HepG2 (cell line): ENCODE data around the gene TUBB4A. TPM values are rescaled to one million over a fixed set of nuclear protein-coding genes. Genes with fewer than 3 reads are reported as not detected.

Experiments
- ARNTL ChIP-seq: sonication (generic); formaldehyde crosslinking; IDR thresholded peaks from 2 replicates; pipeline ENCODE4 v1.4.0; 2020; ENCODE audit warnings: mild to moderate bottlenecking, missing genetic modification reagents
- DMAP1 ChIP-seq: IDR thresholded peaks from 2 replicates; pipeline ENCODE4 v1.6.1; 2016
- ETV6 ChIP-seq: sonication (generic); formaldehyde crosslinking; conservative IDR thresholded peaks from 2 replicates; pipeline ENCODE4 v1.4.0; 2020; ENCODE audit warnings: missing genetic modification reagents
- MXI1 ChIP-seq: IDR thresholded peaks from 3 replicates; pipeline ENCODE4 v1.6.1; 2012; ENCODE audit warnings: low read depth, low read length, inconsistent platforms, borderline replicate concordance
- RAD51 ChIP-seq: fragments of 450-650 bp; IDR thresholded peaks from 2 replicates; pipeline ENCODE4 v1.6.1; 2016; ENCODE audit warnings: borderline replicate concordance
- SP4 ChIP-seq: sonication (generic); formaldehyde crosslinking; IDR thresholded peaks from 2 replicates; pipeline ENCODE4 v1.8.1; 2023; ENCODE audit warnings: mild to moderate bottlenecking, missing genetic modification reagents
- ZFP37 ChIP-seq: sonication (generic); formaldehyde crosslinking; IDR thresholded peaks from 2 replicates; pipeline ENCODE4 v1.4.0; 2020; ENCODE audit warnings: missing genetic modification reagents, borderline replicate concordance
- ZNF10 ChIP-seq: sonication (generic); formaldehyde crosslinking; IDR thresholded peaks from 2 replicates; pipeline ENCODE4 v1.4.0; 2020; ENCODE audit warnings: mild to moderate bottlenecking, low read depth, missing genetic modification reagents, borderline replicate concordance
- ZNF143 ChIP-seq: sonication (generic); formaldehyde crosslinking; IDR thresholded peaks from 2 replicates; pipeline ENCODE4 v1.4.0; 2020; ENCODE audit warnings: missing genetic modification reagents
- ZNF263 ChIP-seq: sonication (generic); formaldehyde crosslinking; IDR thresholded peaks from 2 replicates; pipeline ENCODE4 v1.4.0; 2020; ENCODE audit warnings: missing genetic modification reagents
- ZNF468 ChIP-seq: sonication (generic); formaldehyde crosslinking; IDR thresholded peaks from 2 replicates; pipeline ENCODE4 v1.8.0; 2022; ENCODE audit warnings: mild to moderate bottlenecking, moderate library complexity, missing genetic modification reagents
- ZSCAN9 ChIP-seq: IDR thresholded peaks from 2 replicates; pipeline ENCODE4 v1.6.1; 2016; ENCODE audit warnings: borderline replicate concordance
- polyA plus RNA-seq, 8 experiments: library from polyadenylated mRNA; depleted of rRNA in 3 of 8; stranded (reverse) in 7 of 8; unstranded in 1 of 8; fragments of >200 nt; fragmentation: Illumina TruSeq in 4 of 8; extraction: Trizol in 4 of 8; gene quantifications; 2 replicates each; pipeline versions ENCODE4 v1.2.1 to v1.2.3, GENCODE V29; 2011 to 2016; ENCODE audit warnings: low read depth in 4 of 8, missing spikeins in 1 of 8, mixed read lengths in 1 of 8; ENCODE audit not compliant: insufficient read depth in 1 of 8
- total RNA-seq, 5 experiments: library from RNA; depleted of rRNA; stranded (reverse); fragments of >200 nt; fragmentation: Illumina TruSeq; extraction: Trizol; gene quantifications; 2 replicates each; pipeline ENCODE4 v1.2.3, GENCODE V29; 2016; ENCODE audit warnings: low read depth in 1 of 5
- TF ChIP-seq, protein P1 (sequence below): sonication (generic); formaldehyde crosslinking; IDR thresholded peaks from 2 replicates; pipeline ENCODE4 v1.4.0; 2020; ENCODE audit warnings: missing genetic modification reagents, borderline replicate concordance
- TF ChIP-seq, protein P2 (sequence below), 2 experiments: sonication (generic) in 1 of 2; formaldehyde crosslinking in 1 of 2; IDR thresholded peaks; 2 replicates each; pipeline versions ENCODE4 v1.5.1 to v1.6.1; 2011 to 2020; ENCODE audit warnings: borderline replicate concordance in 1 of 2, low read depth in 1 of 2, low read length in 1 of 2, mild to moderate bottlenecking in 1 of 2, missing genetic modification reagents in 1 of 2, moderate library complexity in 1 of 2
- TF ChIP-seq, protein P3 (sequence below): sonication (generic); formaldehyde crosslinking; IDR thresholded peaks from 2 replicates; pipeline ENCODE4 v1.5.0; 2020; ENCODE audit warnings: mild to moderate bottlenecking, low read depth, missing genetic modification reagents, borderline replicate concordance
- TF ChIP-seq, protein P4 (sequence below): sonication (generic); formaldehyde crosslinking; IDR thresholded peaks from 2 replicates; pipeline ENCODE4 v1.8.1; 2023; ENCODE audit warnings: mild to moderate bottlenecking, missing genetic modification reagents
- TF ChIP-seq, protein P5 (sequence below): sonication (generic); formaldehyde crosslinking; IDR thresholded peaks from 2 replicates; pipeline ENCODE4 v1.9.0; 2021; ENCODE audit warnings: missing genetic modification reagents, mild to moderate bottlenecking, borderline replicate concordance
- TF ChIP-seq, protein P6 (sequence below): sonication (generic); formaldehyde crosslinking; IDR thresholded peaks from 2 replicates; pipeline ENCODE4 v1.4.0; 2020; ENCODE audit warnings: mild to moderate bottlenecking, missing genetic modification reagents

TUBB4A gene
- total and polyA plus RNA-seq, 2 of the 13 experiments (the other 11 are each of a cell fraction or from before 2014, with no cell fraction given), result not detected

DNA sequence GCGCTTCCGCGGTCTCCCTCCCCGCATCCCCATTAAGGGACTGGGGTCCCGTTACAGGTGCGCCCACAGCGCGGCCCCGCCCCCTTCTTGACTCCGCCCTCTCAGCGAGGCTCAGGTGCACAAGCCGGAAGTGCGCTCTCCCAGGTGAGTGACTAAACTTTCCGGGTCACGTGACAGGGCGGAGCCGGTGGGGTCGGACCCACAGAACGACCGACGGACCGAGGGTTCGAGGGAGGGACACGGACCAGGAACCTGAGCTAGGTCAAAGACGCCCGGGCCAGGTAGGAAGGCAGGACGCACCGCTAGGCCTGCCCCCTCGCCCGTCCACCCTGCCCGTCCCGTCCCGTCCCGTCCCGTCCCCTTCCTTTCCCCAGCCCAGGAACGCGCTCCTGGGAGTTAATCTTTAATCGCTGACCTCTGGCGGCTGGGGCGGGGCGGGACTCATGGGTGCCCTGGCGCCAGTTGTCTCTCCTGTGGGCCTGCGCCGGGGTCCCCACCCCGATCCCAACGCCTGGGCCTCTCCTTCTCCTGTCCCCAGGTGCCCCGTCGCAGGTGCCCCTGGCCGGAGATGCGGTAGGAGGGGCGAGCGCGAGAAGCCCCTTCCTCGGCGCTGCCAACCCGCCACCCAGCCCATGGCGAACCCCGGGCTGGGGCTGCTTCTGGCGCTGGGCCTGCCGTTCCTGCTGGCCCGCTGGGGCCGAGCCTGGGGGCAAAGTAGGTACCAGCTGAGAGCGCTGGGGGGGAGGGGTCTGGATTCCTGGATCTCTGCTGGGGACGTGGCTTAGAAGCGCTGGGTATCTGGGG lies 37.8 kb downstream of the TUBB4A start, which contains the start of gene CRB3 (continued):
- no peak for TF ChIP-seq ZNF143 (CRISPR knock-in tag)
- no peak for TF ChIP-seq ZNF468 (CRISPR knock-in tag)
- TF ChIP-seq, protein P1, sequence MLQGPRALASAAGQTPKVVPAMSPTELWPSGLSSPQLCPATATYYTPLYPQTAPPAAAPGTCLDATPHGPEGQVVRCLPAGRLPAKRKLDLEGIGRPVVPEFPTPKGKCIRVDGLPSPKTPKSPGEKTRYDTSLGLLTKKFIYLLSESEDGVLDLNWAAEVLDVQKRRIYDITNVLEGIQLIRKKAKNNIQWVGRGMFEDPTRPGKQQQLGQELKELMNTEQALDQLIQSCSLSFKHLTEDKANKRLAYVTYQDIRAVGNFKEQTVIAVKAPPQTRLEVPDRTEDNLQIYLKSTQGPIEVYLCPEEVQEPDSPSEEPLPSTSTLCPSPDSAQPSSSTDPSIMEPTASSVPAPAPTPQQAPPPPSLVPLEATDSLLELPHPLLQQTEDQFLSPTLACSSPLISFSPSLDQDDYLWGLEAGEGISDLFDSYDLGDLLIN (CRISPR knock-in tag), result no peak
- no peak for TF ChIP-seq ETV6 (CRISPR knock-in tag)
- TF ChIP-seq, protein P2, sequence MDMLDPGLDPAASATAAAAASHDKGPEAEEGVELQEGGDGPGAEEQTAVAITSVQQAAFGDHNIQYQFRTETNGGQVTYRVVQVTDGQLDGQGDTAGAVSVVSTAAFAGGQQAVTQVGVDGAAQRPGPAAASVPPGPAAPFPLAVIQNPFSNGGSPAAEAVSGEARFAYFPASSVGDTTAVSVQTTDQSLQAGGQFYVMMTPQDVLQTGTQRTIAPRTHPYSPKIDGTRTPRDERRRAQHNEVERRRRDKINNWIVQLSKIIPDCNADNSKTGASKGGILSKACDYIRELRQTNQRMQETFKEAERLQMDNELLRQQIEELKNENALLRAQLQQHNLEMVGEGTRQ (IDR thresholded peaks at IDR 0.05; ENCODE audit: low read depth, low read length), result peak; percentile 89
- TF ChIP-seq, protein P2 (CRISPR knock-in tag; IDR thresholded peaks at IDR 0.05; ENCODE audit: borderline replicate concordance), result peak; percentile 92; the same call in 1 of the 2 replicates
- TF ChIP-seq, protein P3, sequence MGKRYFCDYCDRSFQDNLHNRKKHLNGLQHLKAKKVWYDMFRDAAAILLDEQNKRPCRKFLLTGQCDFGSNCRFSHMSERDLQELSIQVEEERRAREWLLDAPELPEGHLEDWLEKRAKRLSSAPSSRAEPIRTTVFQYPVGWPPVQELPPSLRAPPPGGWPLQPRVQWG, result no peak
- TF ChIP-seq, protein P4, sequence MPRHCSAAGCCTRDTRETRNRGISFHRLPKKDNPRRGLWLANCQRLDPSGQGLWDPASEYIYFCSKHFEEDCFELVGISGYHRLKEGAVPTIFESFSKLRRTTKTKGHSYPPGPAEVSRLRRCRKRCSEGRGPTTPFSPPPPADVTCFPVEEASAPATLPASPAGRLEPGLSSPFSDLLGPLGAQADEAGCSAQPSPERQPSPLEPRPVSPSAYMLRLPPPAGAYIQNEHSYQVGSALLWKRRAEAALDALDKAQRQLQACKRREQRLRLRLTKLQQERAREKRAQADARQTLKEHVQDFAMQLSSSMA (CRISPR knock-in tag), result no peak
- TF ChIP-seq SP4, result peak; percentile 75; the same call in 1 of the 2 replicates
- TF ChIP-seq, protein P5, sequence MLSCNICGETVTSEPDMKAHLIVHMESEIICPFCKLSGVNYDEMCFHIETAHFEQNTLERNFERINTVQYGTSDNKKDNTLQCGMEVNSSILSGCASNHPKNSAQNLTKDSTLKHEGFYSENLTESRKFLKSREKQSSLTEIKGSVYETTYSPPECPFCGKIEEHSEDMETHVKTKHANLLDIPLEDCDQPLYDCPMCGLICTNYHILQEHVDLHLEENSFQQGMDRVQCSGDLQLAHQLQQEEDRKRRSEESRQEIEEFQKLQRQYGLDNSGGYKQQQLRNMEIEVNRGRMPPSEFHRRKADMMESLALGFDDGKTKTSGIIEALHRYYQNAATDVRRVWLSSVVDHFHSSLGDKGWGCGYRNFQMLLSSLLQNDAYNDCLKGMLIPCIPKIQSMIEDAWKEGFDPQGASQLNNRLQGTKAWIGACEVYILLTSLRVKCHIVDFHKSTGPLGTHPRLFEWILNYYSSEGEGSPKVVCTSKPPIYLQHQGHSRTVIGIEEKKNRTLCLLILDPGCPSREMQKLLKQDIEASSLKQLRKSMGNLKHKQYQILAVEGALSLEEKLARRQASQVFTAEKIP (CRISPR knock-in tag), result no peak
- TF ChIP-seq ZFP37 (CRISPR knock-in tag), result no peak
- TF ChIP-seq MXI1, result peak; percentile 2; the same call in 1 of the 3 replicates
- TF ChIP-seq DMAP1 (CRISPR knock-in tag), result peak; percentile 46; the same call in 1 of the 2 replicates
- peak; percentile 96 for TF ChIP-seq RAD51
- no peak for TF ChIP-seq ZSCAN9 (CRISPR knock-in tag)
- TF ChIP-seq ARNTL (CRISPR knock-in tag), result no peak
- no peak for TF ChIP-seq ZNF263 (CRISPR knock-in tag)
- TF ChIP-seq, protein P6, sequence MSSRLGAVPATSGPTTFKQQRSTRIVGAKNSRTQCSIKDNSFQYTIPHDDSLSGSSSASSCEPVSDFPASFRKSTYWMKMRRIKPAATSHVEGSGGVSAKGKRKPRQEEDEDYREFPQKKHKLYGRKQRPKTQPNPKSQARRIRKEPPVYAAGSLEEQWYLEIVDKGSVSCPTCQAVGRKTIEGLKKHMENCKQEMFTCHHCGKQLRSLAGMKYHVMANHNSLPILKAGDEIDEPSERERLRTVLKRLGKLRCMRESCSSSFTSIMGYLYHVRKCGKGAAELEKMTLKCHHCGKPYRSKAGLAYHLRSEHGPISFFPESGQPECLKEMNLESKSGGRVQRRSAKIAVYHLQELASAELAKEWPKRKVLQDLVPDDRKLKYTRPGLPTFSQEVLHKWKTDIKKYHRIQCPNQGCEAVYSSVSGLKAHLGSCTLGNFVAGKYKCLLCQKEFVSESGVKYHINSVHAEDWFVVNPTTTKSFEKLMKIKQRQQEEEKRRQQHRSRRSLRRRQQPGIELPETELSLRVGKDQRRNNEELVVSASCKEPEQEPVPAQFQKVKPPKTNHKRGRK (CRISPR knock-in tag), result no peak
- TF ChIP-seq ZNF10, result no peak
